Esophagus squamous epithelium (tissue), 4 donors: ENCODE data around the gene FHIT.

ENCODE experiments used
- POLR2A ChIP-seq, 4 donors: fragments of 450-650 bp; IDR thresholded peaks; one replicate each; pipeline ENCODE4 v1.6.1; 2017; ENCODE audit warnings: antibody characterized with exemption in 4 of 4, mild to moderate bottlenecking in 4 of 4, moderate library complexity in 3 of 4
- TF ChIP-seq, protein P1 (sequence below), 6 experiments: fragments of 450-650 bp in 4 of 6; fragments of 200-600 bp in 2 of 6; sonication (generic) in 2 of 6; IDR thresholded peaks; one replicate each; pipeline ENCODE4 v1.5.1; 2016 to 2019; ENCODE audit warnings: antibody characterized with exemption in 6 of 6, mild to moderate bottlenecking in 4 of 6, moderate library complexity in 4 of 6

- no peak for TF ChIP-seq POLR2A (IDR thresholded peaks at IDR 0.05)
- TF ChIP-seq, protein P1, sequence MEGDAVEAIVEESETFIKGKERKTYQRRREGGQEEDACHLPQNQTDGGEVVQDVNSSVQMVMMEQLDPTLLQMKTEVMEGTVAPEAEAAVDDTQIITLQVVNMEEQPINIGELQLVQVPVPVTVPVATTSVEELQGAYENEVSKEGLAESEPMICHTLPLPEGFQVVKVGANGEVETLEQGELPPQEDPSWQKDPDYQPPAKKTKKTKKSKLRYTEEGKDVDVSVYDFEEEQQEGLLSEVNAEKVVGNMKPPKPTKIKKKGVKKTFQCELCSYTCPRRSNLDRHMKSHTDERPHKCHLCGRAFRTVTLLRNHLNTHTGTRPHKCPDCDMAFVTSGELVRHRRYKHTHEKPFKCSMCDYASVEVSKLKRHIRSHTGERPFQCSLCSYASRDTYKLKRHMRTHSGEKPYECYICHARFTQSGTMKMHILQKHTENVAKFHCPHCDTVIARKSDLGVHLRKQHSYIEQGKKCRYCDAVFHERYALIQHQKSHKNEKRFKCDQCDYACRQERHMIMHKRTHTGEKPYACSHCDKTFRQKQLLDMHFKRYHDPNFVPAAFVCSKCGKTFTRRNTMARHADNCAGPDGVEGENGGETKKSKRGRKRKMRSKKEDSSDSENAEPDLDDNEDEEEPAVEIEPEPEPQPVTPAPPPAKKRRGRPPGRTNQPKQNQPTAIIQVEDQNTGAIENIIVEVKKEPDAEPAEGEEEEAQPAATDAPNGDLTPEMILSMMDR (IDR thresholded peaks at IDR 0.05) = no peak
Measured at GRCh38 chr3:59810606-59811005, 1440.6 kb downstream of the FHIT start.
